ENCODE measurements around the gene TSPAN9. TPM values are rescaled to one million over a fixed set of nuclear protein-coding genes. Genes with fewer than 3 reads are reported as not detected.
A peak's percentile ranks its signal among the peaks of the same experiment; 100 is the strongest.

The TSPAN9 gene
- polyA plus RNA-seq, 2 of the 4 experiments (the other 2 are of a cell fraction) = 12.4 to 16.1 TPM

DNA sequence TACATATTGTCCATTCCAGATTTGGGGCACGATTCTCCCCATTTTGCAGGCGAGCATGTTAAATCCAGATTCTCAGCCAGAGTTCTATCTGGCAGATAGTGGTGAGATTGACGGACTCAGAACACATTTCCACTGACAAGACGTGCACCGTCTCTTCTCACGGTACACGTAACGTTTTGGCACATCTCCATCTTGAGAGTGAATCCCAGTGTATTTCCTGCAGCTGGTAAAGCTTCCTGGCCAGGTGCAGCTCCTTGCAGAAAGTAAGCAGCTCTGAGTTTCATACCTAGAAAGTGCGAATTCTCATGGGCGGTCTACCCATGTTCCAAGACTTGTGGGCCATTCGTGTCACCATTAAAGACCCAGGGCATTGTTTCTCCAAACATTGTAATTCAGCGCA, 102.6 kb downstream of the TSPAN9 start:
- FAIRE-seq (no peak), DNase-seq (ENCODE audit: low read depth in 1 of 2, low spot score in 1 of 2) (no peak), ATAC-seq (no peak)
- no peak for TF ChIP-seq MYC (IDR thresholded peaks at IDR 0.05; ENCODE audit: borderline replicate concordance, low read length)
- TF ChIP-seq, protein P1, sequence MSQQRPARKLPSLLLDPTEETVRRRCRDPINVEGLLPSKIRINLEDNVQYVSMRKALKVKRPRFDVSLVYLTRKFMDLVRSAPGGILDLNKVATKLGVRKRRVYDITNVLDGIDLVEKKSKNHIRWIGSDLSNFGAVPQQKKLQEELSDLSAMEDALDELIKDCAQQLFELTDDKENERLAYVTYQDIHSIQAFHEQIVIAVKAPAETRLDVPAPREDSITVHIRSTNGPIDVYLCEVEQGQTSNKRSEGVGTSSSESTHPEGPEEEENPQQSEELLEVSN (IDR thresholded peaks at IDR 0.05; ENCODE audit: borderline replicate concordance, low read depth) = no peak
- no peak for TF ChIP-seq EP300 (IDR thresholded peaks at IDR 0.05)
- no peak for TF ChIP-seq RNF2 (IDR thresholded peaks at IDR 0.05; ENCODE audit: borderline replicate concordance, low read depth)
- TF ChIP-seq ZFP36 (IDR thresholded peaks at IDR 0.05; ENCODE audit: borderline replicate concordance, partially characterized antibody) = no peak
- 87% methylated on average over 12 of the region's 12 CpGs for WGBS (ENCODE audit: missing lambda C conversion rate)
- Histone ChIP-seq H3K4me1 (0 out of 3 replicates have a peak, but pooled peaks cover 3% of the 10 kb centered on the region), H3K9me3 (no peaks in the 10 kb centered on the region), H3K4me2 (no peak overlapping the region), H3K27ac (no peak overlapping the region), H3K4me3 (no peak overlapping the region)
- CTCF ChIA-PET = interaction anchor here (0.7 to 2.1 kb wide), 8 partner anchors 9 to 96 kb away, joined by 3 to 11 read pairs (median 4); no protein-coding TSS in a partner anchor
- POLR2A ChIA-PET = no interaction called here

DNA sequence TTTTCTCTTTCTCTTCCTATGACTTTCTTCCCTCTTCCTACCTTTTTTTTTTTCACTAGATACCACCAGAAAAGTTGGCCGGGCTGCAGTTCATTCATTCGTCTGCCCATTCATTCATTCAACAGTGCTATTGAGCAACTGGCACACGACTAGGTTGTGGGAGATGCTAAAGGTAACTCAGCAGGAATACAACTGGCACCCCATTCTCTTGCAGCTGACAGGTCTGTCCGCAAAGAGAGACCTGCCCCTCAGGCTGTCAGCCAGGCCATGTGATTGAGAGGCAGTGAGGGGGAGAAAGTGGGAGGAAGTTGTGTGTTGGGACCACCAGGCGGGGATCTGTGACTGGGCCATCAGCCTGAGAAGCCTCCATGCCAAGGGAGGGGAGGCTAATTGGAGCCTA, 105.2 kb downstream of the TSPAN9 start:
- Histone ChIP-seq H3K4me2 (no peak overlapping the region), H3K4me1 (0 out of 3 replicates have a peak, but pooled peaks cover 3% of the 10 kb centered on the region), H3K4me3 (no peak overlapping the region), H3K9me3 (no peaks in the 10 kb centered on the region), H3K27ac (peak overlapping the region in 1 of 2 experiments; percentile 71; a peak in 3 of 6 replicates)
- POLR2A ChIA-PET = no interaction called here
- ATAC-seq = no peak
- no peak for FAIRE-seq
- TF ChIP-seq HOXB5 (CRISPR knock-in tag; IDR thresholded peaks at IDR 0.05) (no peak), MAFK (IDR thresholded peaks at IDR 0.05; ENCODE audit: partially characterized antibody) (peak; percentile 53)
- CTCF ChIA-PET = interaction anchor here (0.7 to 2.1 kb wide), 6 partner anchors 17 to 145 kb away, joined by 3 to 9 read pairs (median 3); no protein-coding TSS in a partner anchor
- 79% methylated on average over 4 of the region's 5 CpGs for WGBS (ENCODE audit: missing lambda C conversion rate)
- DNase-seq (ENCODE audit: low read depth in 1 of 2, low spot score in 1 of 2) = no peak

DNA sequence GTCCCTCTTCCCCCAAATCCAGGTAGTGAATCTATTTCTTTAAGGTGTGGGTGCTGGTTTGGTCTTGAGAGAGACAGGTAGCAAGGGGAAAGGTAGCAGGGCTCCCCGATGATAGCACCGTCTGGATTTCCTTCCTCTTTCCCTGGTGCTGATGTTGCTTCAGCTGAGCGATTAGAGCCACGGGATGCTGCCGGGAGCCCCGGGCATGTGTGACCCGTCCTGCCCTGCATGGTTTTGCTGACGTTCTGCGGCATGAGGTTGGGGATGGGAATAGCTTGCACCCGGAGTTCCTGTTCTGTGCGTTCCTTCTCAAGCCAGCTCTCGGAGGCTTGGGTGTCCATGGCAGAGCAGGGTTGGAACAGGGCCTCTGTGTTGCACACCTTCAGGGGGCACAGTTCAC, 107.3 kb downstream of the TSPAN9 start:
- H3K4me3 ChIP-seq = no peak overlapping the region
- ChIA-PET POLR2A (no interaction called here), CTCF (interaction anchor here (1.4 to 3.3 kb wide), 2 partner anchors 18 to 32 kb away, joined by 4 to 30 read pairs; no protein-coding TSS in a partner anchor)
- 83% methylated on average over 11 of the region's 12 CpGs for whole genome bisulfite sequencing (ENCODE audit: missing lambda C conversion rate)
- DNase-seq (ENCODE audit: low read depth in 1 of 2, low spot score in 1 of 2) = no peak
- ATAC-seq = no peak
- H3K4me2 ChIP-seq = no peak overlapping the region
- no peaks in the 10 kb centered on the region for H3K9me3 ChIP-seq
- H3K4me1 ChIP-seq = 0 out of 3 replicates have a peak, but pooled peaks cover 3% of the 10 kb centered on the region
- no peak for TF ChIP-seq KDM5A (IDR thresholded peaks at IDR 0.05)
- TF ChIP-seq RCOR1 (IDR thresholded peaks at IDR 0.05; ENCODE audit: low read depth, low read length) = no peak
- no peak for TF ChIP-seq ZC3H11A (IDR thresholded peaks at IDR 0.05)
- TF ChIP-seq RAD21 (conservative IDR thresholded peaks at IDR 0.05 in 1 of 2, IDR thresholded peaks at IDR 0.05 in 1 of 2) = no peak
- no peak for TF ChIP-seq ZFP36 (IDR thresholded peaks at IDR 0.05; ENCODE audit: borderline replicate concordance, partially characterized antibody)
- no peak for TF ChIP-seq NPAS2 (CRISPR knock-in tag; IDR thresholded peaks at IDR 0.05; ENCODE audit: borderline replicate concordance)
- TF ChIP-seq, protein P2, sequence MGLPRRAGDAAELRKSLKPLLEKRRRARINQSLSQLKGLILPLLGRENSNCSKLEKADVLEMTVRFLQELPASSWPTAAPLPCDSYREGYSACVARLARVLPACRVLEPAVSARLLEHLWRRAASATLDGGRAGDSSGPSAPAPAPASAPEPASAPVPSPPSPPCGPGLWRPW (IDR thresholded peaks at IDR 0.05) = no peak
- TF ChIP-seq KDM1A (IDR thresholded peaks at IDR 0.05; ENCODE audit: low read depth) = no peak
- no peak for TF ChIP-seq EP300 (IDR thresholded peaks at IDR 0.05)
- TF ChIP-seq, protein P3, sequence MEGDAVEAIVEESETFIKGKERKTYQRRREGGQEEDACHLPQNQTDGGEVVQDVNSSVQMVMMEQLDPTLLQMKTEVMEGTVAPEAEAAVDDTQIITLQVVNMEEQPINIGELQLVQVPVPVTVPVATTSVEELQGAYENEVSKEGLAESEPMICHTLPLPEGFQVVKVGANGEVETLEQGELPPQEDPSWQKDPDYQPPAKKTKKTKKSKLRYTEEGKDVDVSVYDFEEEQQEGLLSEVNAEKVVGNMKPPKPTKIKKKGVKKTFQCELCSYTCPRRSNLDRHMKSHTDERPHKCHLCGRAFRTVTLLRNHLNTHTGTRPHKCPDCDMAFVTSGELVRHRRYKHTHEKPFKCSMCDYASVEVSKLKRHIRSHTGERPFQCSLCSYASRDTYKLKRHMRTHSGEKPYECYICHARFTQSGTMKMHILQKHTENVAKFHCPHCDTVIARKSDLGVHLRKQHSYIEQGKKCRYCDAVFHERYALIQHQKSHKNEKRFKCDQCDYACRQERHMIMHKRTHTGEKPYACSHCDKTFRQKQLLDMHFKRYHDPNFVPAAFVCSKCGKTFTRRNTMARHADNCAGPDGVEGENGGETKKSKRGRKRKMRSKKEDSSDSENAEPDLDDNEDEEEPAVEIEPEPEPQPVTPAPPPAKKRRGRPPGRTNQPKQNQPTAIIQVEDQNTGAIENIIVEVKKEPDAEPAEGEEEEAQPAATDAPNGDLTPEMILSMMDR (IDR thresholded peaks at IDR 0.05) = no peak
- TF ChIP-seq SMC3 (IDR thresholded peaks at IDR 0.05) = no peak
- no peak for TF ChIP-seq HEYL (CRISPR knock-in tag; IDR thresholded peaks at IDR 0.05)
- no peak for TF ChIP-seq JUN (IDR thresholded peaks at IDR 0.05)
- no peak for TF ChIP-seq SREBF2 (IDR thresholded peaks at IDR 0.05)
- no peak for TF ChIP-seq MAFK (IDR thresholded peaks at IDR 0.05; ENCODE audit: partially characterized antibody)
- TF ChIP-seq NR3C1 (IDR thresholded peaks at IDR 0.05) = no peak
- no peak for TF ChIP-seq HDAC2 (IDR thresholded peaks at IDR 0.05)
- TF ChIP-seq POLR2A (IDR thresholded peaks at IDR 0.05; ENCODE audit: low read length) = no peak
- no peak for FAIRE-seq
- no peak overlapping the region for H3K27ac ChIP-seq
